ENCODE data around the gene ZBED4.
"Not testable (repeated sequence)": the region's sequence is repeated elsewhere in the genome, so short reads cannot be mapped to it uniquely, and the experiment has no call there.

The ZBED4 gene, protein sequence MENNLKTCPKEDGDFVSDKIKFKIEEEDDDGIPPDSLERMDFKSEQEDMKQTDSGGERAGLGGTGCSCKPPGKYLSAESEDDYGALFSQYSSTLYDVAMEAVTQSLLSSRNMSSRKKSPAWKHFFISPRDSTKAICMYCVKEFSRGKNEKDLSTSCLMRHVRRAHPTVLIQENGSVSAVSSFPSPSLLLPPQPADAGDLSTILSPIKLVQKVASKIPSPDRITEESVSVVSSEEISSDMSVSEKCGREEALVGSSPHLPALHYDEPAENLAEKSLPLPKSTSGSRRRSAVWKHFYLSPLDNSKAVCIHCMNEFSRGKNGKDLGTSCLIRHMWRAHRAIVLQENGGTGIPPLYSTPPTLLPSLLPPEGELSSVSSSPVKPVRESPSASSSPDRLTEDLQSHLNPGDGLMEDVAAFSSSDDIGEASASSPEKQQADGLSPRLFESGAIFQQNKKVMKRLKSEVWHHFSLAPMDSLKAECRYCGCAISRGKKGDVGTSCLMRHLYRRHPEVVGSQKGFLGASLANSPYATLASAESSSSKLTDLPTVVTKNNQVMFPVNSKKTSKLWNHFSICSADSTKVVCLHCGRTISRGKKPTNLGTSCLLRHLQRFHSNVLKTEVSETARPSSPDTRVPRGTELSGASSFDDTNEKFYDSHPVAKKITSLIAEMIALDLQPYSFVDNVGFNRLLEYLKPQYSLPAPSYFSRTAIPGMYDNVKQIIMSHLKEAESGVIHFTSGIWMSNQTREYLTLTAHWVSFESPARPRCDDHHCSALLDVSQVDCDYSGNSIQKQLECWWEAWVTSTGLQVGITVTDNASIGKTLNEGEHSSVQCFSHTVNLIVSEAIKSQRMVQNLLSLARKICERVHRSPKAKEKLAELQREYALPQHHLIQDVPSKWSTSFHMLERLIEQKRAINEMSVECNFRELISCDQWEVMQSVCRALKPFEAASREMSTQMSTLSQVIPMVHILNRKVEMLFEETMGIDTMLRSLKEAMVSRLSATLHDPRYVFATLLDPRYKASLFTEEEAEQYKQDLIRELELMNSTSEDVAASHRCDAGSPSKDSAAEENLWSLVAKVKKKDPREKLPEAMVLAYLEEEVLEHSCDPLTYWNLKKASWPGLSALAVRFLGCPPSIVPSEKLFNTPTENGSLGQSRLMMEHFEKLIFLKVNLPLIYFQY

DNA sequence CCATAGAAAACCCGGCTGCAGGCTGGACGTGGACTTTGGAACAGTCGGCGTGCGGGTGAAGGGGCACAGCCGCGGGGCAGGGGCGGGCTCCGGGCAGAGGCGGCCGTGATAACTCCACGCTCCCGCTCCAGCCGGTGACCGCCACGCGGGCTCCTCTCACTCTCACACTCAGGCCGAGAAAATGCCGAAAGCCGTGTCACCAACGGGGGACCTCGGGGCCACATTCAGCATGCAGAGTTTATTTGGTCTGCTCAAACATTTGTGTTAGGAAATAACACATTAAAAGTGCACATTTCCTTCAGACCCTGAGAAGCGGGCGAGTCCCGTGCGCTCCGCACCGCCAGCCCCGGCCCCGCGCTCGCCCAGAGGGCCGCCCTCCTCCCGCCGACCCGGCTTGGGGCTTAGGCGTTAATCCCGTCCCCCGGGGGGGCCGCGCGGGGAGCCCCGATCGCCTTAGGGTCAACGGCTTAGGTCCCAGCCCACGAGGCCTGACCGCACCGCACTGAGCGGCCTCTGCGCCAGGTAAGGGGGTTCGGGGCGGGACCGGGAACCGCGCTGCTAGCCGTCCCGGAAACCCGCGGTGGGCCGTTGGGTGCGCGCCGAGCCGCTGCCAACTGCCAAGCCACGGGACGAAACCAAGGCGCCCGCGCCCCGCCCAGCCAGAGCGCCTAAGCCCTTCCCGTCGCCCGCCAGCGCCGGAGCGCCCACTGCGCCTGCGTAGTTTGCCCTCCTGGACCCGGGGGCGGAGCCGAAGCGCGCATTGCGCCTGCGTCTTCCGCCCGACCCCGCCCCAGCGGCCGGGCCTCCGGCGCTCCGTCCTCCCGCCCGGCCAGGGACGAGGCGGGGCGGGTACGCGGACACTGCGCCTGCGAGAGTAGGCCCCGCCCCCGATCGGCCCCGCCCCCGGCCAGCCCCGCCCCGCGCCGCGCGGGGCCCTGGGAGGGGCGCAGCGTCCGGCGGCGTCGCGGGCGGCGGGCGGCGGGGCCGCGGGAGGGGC, at the start of gene ZBED4:
TSS of gene ZBED4 (plus strand) at position 947 of the 997 bp plus-strand sequence. CDS start 29,819 bp downstream, outside the sequence.
- peak; percentile 98 for DNase-seq (ENCODE audit: low read depth in 2 of 2)

DNA sequence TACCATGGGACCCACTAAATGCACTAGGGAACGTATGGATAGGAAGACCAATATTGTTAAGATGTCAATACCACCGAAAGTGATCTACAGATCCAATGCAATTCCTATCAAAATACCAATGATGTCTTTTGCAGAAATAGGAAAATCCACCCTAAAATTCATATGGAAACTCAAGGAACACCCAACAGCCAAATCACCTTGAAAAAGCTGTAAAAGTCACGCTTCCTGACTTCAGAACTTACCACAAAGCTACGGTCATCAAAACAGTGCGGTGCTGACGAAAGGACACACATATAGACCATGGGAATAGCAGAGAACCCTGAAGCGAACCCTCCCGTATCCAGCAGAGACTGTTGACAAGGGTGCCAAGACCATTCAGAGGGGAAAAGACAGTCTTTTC, 46.5 kb upstream of the ZBED4 start:
- DNase-seq (ENCODE audit: low read depth in 2 of 2) = no peak

DNA sequence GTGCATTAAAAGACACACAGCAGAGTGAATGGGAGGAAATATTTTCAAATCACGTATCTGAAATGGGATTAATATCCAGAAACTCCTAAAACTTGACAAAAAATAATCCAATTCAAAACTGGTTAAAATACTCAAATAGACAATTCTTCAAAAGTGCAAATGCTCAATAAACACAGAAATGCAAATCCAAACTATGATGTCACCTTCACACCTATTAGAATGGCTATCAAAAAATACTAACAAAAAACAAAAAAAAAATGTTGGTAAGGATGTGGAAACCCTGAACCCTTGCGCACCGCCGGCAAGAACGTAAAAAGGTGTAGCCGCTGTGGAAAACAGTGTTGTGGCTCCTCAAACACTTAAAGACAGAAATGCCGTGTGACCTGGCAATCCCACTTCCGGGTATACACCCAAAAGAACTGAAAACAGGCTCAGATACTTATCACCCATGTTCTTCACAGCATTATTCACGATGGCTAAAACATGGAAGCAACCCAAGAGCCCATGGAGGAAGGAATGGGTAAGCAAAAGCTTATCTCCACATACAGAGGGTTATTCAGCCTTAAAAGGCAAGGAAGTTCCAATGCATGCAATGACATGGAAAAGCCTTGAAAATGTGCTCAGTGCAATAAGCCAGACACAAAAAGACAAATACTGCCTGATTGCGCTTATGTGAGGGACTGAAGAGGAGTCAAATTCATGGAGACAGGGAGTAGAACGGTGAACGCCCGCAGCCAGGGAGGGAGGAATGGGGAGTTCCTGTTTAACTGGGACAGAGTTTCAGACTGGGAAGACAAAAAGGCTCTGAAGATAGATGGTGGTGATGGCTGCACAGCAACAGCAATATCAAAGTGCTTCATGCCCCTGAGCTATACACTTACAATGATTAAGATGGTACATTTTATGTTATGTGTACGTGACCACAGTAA, 45.6 kb upstream of the ZBED4 start:
- DNase-seq (ENCODE audit: low read depth in 2 of 2) = no peak

DNA sequence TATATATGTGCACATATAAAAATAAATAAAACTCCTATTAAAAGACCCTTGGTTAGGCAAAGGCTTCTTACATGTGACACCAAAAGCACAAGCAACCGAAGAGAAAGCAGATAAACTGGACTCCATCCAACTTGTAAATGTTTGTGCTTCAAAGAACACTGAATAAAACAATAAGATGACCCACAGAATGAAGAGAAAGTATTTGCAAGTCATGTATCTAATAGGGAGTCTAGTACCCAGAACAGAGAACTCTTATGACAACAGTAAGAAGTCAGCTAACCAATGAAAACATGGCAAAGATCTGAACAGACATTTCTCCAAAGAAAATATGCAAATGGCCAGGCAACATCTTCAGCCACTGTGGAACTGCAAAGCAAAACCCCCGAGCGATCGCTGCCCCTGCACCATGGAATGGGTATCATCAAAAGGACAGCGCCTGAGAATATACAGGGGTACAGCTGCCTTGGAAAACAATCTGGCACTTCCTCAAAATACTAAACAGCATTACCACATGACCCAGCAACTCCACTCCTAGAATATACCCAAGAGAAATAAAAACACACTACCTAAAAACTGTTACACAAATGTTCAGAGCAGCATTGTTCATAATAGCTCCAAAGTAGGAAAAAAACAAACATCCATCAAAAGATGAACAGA, 43.2 kb upstream of the ZBED4 start:
- DNase-seq (ENCODE audit: low read depth in 2 of 2) = no peak

DNA sequence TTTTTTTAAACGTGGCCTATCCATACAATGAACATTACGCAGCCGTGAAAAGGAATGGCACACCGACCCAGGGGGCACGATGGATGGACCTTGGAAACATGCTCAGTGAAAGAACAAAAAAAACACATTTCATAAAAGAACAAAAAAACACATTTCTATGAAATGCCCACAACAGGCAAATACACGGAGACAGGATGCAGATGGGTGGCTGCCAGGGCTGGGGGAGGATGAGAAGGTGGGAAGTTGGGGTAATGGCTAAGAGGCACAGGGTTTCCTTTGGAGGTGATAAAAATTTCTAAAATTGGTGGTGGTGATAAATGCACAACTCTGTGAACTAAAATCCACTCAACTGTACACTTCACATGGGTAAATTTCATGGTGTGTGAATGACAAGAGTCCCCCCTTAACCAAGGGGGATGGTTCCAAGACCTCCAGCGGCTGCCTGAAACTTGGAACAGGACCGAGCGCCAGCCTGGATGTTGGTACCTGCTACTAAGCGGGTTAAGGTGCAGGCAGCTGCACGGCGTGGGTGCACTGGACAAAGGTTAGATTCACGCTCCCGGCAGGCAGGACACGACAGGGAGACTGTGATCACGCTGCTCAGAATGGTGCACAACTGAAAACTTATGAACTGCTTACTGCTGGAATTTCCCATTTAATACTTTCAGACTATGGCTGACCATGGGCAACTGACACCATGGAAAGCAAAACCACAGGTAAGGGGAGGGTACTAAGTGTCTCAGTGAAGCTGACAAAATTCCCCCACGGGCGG, 42.4 kb upstream of the ZBED4 start:
- no peak for DNase-seq (ENCODE audit: low read depth in 2 of 2)

DNA sequence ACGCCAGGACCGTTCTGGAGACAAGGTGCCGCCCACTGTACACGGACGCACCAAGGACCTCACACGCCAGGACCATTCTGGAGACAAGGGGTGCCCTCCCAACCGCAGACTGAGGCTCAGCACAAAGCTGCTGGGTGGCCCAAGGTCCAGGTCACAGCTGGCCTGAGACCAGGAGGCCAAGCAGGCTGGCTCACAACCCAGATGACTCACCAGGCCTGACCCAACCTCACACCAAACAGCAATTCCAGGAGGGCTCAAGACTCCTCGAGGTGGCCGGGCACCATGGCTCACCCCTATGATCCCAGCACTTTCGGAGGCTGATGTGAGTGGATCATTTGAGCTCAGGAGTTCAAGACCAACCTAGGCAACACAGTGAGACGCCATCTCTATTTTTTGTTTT, 40.8 kb upstream of the ZBED4 start:
- DNase-seq (ENCODE audit: low read depth in 2 of 2) = no peak

DNA sequence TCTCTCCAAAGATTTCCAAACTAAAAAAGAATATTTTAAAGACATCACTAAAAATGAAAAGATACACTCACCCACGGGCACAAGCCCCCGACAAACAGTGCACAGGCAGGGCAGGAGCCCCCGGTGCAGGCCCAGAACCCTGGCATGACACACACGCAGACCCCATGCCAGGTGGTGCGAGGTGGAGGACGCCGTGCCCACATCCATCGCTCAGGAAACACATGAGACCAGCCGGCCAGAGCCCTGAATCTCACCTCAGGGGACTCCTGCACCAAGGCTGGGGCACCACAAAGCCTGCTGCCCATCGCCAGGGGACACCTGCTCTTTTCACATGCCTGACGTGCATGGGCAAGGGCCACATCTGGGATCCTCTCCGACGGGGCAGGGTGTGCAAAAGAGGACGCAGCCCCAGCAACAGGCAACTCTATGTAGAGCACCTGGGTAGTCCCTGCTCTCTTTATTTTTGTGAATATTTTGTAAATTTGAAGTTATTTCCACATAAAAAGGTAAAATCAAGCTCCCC, 39.4 kb upstream of the ZBED4 start:
- DNase-seq (ENCODE audit: low read depth in 2 of 2) = no peak

DNA sequence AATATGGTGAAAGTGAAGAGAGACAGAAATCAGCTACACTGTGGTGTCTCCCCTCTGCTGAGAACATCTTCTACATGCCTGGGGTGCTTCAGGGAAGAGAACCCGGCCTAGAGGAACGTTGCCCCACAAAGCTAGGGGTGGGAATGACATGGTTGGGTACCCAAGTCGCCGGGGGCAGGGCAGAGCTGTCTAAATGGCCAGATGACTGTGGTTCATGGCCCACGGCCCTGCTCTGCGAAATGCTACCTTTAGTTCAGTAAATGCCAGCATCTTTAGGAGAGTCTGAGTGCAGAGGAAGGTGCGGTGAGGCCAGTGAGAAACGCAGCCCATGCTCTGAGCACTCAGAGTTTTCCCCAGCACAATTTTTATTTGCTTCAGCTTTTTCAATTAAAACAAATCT, 38.8 kb upstream of the ZBED4 start:
- DNase-seq (ENCODE audit: low read depth in 2 of 2) = no peak

DNA sequence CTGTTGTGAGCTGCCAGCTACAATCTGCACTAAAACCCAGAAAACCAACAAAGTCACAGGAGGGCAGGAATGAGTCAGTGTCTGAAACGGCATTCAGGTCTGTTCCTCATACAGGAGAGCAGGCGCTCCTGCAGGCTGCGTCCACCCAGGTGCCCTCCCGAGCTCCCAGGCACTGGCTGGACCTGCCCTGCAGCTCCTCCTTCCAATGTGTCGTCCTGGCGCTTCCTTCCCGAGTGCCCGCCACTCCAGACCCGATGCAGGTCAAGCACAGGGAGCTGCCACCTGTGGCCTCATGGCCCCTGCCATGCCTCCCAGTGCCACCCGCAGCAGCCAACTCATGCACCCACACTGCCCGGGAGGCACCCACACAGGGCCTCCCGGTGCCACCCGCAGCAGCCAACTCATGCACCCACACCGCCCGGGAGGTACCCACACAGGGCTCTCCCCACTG, 38.0 kb upstream of the ZBED4 start:
- DNase-seq (ENCODE audit: low read depth in 2 of 2) = no peak

DNA sequence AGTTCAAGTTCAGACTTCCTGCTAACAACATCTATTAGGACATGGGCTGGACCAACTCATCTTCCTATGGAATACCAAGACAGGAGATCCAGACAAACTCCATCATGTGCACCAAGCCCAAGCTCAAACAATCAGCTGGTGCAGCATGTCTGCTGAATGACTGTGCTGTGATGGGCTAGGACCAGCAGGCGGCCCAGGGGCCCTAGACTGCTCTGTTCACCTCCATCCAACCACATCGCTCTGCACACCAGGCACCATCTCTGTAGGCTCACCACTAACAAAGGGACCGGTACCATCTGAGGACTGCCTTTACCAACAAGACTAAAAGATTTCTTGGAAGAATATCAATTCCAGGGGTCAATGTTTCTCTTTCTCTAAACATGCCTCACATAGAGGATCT, 36.3 kb upstream of the ZBED4 start:
- no peak for DNase-seq (ENCODE audit: low read depth in 2 of 2)

DNA sequence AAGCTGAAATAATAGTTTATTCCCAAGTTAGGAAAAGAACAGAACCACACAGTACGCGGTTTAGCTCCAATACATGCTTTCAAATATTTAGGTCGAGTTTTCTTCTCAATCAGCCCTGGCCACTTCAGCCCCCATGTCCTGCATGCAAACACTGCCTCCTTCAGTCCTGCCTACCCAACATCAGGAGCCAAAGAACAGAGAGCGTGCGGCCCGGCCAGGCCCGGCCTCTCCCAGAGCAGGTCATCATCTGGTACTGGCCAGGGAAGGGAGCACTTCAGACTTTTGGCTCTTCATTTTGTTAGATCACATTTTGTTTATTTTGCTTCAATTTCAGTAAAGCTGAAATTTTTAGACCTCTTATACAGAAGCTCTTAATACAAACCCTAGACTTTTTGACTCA, 32.7 kb upstream of the ZBED4 start:
- DNase-seq (ENCODE audit: low read depth in 2 of 2) = no peak

DNA sequence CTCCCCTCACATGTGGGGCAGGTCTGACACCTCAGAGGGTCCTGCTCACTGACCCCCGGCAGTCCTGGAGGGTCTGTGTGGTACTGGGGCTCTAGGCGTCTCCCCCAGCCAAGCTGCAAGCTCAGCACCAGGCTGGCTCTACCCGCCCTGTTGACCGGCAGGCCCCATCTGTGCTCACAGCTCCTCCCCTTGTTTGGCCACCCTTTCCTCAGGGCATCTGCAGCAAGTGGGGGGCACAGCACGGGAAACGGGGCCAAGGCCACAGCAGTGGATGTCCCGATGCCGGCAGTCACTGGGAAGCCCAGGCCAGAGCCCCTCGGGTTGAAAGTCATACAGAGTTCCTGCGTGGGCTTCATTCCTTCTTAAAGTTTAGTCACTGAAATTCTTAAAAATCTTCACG, 31.9 kb upstream of the ZBED4 start:
- DNase-seq (ENCODE audit: low read depth in 2 of 2) = not testable (repeated sequence)

DNA sequence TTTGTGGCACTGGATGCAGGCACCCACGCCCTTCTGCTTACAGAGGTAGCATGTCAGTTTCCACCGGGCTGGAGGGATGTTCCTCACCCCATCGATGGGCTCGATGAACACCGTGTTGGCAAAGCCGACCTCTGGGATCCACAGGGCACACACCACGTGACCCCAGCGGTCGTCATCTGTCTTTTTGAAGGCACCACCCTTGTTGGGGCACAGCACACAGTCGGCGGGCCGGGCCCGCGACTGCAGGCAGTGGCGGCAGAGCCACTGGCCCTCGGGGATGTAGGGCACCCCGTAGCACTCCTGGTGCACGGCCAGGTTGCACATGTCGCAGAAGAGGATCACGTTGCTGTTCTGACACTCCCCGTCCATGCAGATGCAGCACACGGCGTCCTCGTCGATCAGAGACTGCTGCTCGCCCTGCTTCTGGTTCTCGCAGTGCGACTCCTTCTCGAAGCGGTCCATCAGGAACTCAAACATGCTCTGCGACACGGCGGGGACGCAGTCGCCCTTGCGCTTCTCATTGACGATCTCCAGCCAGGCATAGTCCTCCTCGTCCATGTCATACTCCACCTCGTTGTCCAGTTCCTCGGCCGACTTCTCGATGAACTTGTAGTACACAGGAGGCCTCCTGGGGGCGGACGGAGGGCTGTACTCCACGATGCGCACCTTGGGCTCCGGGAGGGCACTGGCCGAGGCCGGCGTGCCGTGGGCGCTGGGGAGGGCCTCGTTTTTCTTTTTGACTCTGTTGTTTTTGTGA, 30.2 kb upstream of the ZBED4 start:
- no peak for DNase-seq (ENCODE audit: low read depth in 2 of 2)

DNA sequence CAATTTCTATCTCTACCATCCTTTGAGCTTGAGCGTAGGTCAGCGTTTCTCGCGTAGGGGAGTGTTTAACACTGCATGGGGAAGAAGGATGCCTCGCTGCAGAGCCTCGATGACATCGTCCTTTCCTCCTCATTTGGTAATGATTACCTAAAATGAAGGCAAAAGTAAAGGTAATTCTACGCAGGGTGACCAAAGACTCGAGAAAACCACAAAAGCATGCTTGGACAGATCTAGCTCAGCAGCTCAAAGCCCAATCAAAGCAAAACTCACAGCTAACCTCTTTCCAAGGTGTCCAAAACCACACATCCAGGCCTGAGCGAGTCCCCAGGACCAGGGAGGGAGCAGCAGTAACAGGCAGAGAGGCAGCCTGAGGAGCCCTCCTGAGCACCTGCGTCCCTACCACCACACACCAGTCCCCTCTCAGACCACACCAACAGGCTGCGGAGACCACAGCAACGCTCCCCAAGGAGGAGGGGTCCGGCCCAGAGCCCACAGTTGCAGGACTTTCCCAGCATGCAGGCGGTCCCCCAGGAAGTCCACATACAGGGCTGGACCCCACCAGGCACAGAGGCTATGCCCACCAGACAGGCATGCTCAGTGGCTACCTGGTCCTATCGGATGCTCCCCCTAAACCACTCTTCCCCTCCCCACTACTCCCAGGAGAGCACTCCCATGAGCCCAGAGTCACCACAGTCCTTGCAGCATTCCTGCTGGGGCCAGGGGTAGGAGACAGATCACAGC, 29.3 kb upstream of the ZBED4 start:
- no peak for DNase-seq (ENCODE audit: low read depth in 2 of 2)

DNA sequence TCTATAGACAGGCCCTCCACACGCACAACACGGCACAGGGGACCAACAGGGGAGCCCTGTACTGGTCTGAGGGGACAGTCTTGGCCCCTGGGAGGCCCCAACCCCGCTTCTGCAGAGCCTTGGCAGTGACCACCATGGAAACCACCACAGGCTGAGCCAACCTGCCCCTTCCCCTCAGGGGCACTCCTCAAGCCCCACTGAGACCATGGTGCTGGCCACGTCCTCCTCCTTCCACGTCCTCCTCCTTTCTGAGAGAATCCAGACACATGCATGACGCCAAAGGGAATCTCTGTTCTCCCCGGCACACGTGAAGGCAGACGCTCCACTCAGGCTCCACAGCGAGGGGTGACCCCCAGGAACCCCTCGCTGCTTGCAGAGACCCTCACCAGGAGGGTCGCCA, 28.7 kb upstream of the ZBED4 start:
- DNase-seq (ENCODE audit: low read depth in 2 of 2) = no peak

DNA sequence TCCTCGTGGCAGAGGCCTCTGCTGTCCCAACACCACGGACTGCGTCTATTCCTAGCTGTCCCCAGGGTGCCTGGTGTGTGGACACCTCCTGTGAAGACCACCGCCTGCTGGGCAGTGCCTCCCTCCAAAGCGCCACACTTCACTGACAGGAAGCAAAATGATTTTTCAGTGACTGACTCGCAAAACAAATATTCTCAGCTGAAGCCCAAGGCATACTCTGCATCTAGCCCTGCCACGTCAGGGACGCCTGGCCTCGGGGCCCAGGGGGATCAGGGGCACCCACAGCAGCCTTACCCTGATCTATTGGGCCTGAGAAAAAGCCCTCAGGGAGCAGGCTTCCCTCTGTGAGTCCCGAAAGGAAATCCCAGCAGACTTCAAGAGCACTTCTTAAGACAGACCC, 28.2 kb upstream of the ZBED4 start:
- DNase-seq (ENCODE audit: low read depth in 2 of 2) = no peak

Data from stimulated activated CD8-positive, alpha-beta memory T cell treated with anti-CD3 and anti-CD28 coated beads, Interleukin-2, amount 100 ng/mL, for 1 hour (primary cell).